K562 (cell line): ENCODE measurements around the gene LZTR1. TPM values are rescaled to one million over a fixed set of nuclear protein-coding genes. Genes with fewer than 3 reads are reported as not detected.
A peak's percentile ranks its signal among the peaks of the same experiment; 100 is the strongest.

Source experiments
- BRD9 ChIP-seq: fragments of 450-650 bp; IDR thresholded peaks from 2 replicates; pipeline ENCODE4 v1.6.1; 2018; ENCODE audit warnings: low read depth; ENCODE audit not compliant: partially characterized antibody
- CBFA2T3 ChIP-seq: fragments of 450-650 bp; IDR thresholded peaks from 2 replicates; pipeline ENCODE4 v1.6.1; 2017
- CHD4 ChIP-seq: fragments of 200-600 bp; sonication (generic); IDR thresholded peaks from 3 replicates; pipeline ENCODE4 v1.6.1; 2012; ENCODE audit warnings: low read depth, mild to moderate bottlenecking, mixed read lengths, low read length, inconsistent platforms; ENCODE audit not compliant: insufficient read depth, insufficient replicate concordance, poor library complexity, severe bottlenecking
- ETV1 ChIP-seq: fragments of 450-650 bp; conservative IDR thresholded peaks from 2 replicates; pipeline ENCODE4 v1.6.1; 2016; ENCODE audit warnings: missing genetic modification characterization, control low read depth, low read depth, missing compliant biosample characterization
- KDM5B ChIP-seq: fragments of 200-600 bp; sonication (generic); IDR thresholded peaks from 2 replicates; pipeline ENCODE4 v1.6.1; 2012; ENCODE audit warnings: low read depth, mild to moderate bottlenecking, moderate library complexity, low read length, control low read depth, inconsistent platforms; ENCODE audit not compliant: insufficient replicate concordance
- MYC ChIP-seq, 2 experiments: fragments of 250-450 bp in 1 of 2; sonication (Bioruptor Pico) in 1 of 2; IDR thresholded peaks; 2 replicates each; pipeline versions ENCODE4 v1.5.1 to v1.6.1; 2012 to 2021; ENCODE audit warnings: low read depth in 2 of 2, borderline replicate concordance in 1 of 2, improper control_type of control experiment in 1 of 2, low read length in 1 of 2, mild to moderate bottlenecking in 1 of 2, moderate library complexity in 1 of 2
- NFE2 ChIP-seq: IDR thresholded peaks from 2 replicates; pipeline ENCODE4 v1.6.1; 2014; ENCODE audit warnings: antibody characterized with exemption, low read depth
- PHB ChIP-seq: fragments of 250-450 bp; sonication (Bioruptor Pico); IDR thresholded peaks from 2 replicates; pipeline ENCODE4 v1.5.0; 2021
- RBM15 ChIP-seq: fragments of 200-400 bp; formaldehyde crosslinking; IDR thresholded peaks from 2 replicates; pipeline ENCODE4 v1.6.1; 2018; ENCODE audit warnings: mild to moderate bottlenecking, low read length, moderate library complexity; ENCODE audit not compliant: insufficient read depth
- RBM17 ChIP-seq: fragments of 200-400 bp; formaldehyde crosslinking; IDR thresholded peaks from 2 replicates; pipeline ENCODE4 v1.6.1; 2017; ENCODE audit warnings: low read depth, mild to moderate bottlenecking, low read length, borderline replicate concordance
- SMAD3 ChIP-seq: fragments of 450-650 bp; formaldehyde crosslinking; conservative IDR thresholded peaks from 2 replicates; pipeline ENCODE4 v1.4.0; 2020; ENCODE audit warnings: mild to moderate bottlenecking
- TAF15 ChIP-seq: fragments of 200-400 bp; formaldehyde crosslinking; IDR thresholded peaks from 2 replicates; pipeline ENCODE4 v1.6.1; 2017; ENCODE audit warnings: mild to moderate bottlenecking, low read depth, low read length, moderate library complexity
- ZBTB1 ChIP-seq: sonication (generic); formaldehyde crosslinking; IDR thresholded peaks from 2 replicates; pipeline ENCODE4 v1.8.1; 2023; ENCODE audit warnings: missing genetic modification reagents, low read depth, mild to moderate bottlenecking, borderline replicate concordance
- ZC3H8 ChIP-seq: fragments of 450-650 bp; IDR thresholded peaks from 2 replicates; pipeline ENCODE4 v1.6.1; 2017
- ZKSCAN3 ChIP-seq: fragments of 250-450 bp; sonication (Bioruptor Pico); IDR thresholded peaks from 2 replicates; pipeline ENCODE4 v1.4.0; 2020
- ZNF165 ChIP-seq: fragments of 250-450 bp; sonication (Bioruptor Pico); IDR thresholded peaks from 2 replicates; pipeline ENCODE4 v1.4.0; 2020; ENCODE audit warnings: borderline replicate concordance
- ZNF324 ChIP-seq: fragments of 250-450 bp; sonication (Bioruptor Pico); IDR thresholded peaks from 2 replicates; pipeline ENCODE4 v1.4.0; 2020; ENCODE audit warnings: mild to moderate bottlenecking
- ZNF79 ChIP-seq: fragments of 250-450 bp; sonication (Bioruptor Pico); IDR thresholded peaks from 2 replicates; pipeline ENCODE4 v1.4.0; 2020; ENCODE audit warnings: low read depth, mild to moderate bottlenecking, moderate library complexity
- polyA plus RNA-seq, 8 experiments: library from polyadenylated mRNA; depleted of rRNA in 4 of 8; stranded (reverse) in 5 of 8; unstranded in 3 of 8; fragments of >200 nt; fragmentation: Nextera tagmentation in 2 of 8; fragmentation: Illumina TruSeq in 1 of 8; extraction: Ambion mirVana in 2 of 8; extraction: Trizol in 1 of 8; gene quantifications; 2 replicates each; pipeline versions ENCODE4 v1.2.1 to v1.2.3, GENCODE V29; 2011 to 2014; ENCODE audit warnings: inconsistent platforms in 1 of 8, missing spikeins in 1 of 8
- total RNA-seq, 7 experiments: library from RNA; depleted of rRNA in 6 of 7; stranded (reverse); fragments of >200 nt in 6 of 7; fragmentation: Illumina TruSeq in 2 of 7; extraction: Trizol in 2 of 7; gene quantifications; 2 replicates each; pipeline versions ENCODE4 v1.2.1 to v1.2.3, GENCODE V29; 2011 to 2021; ENCODE audit warnings: low replicate concordance in 1 of 7
- TF ChIP-seq, protein P1 (sequence below): sonication (generic); formaldehyde crosslinking; IDR thresholded peaks from 2 replicates; pipeline ENCODE4 v1.8.1; 2023; ENCODE audit warnings: mild to moderate bottlenecking, missing genetic modification reagents
- TF ChIP-seq, protein P2 (sequence below): fragments of 250-450 bp; sonication (Bioruptor Pico); IDR thresholded peaks from 2 replicates; pipeline ENCODE4 v1.5.0; 2021
- TF ChIP-seq, protein P3 (sequence below): sonication (generic); formaldehyde crosslinking; IDR thresholded peaks from 2 replicates; pipeline ENCODE4 v1.8.0; 2023; ENCODE audit warnings: mild to moderate bottlenecking, missing genetic modification reagents
- TF ChIP-seq, protein P4 (sequence below), 3 experiments: IDR thresholded peaks in 2 of 3; conservative IDR thresholded peaks in 1 of 3; 2 replicates each; pipeline ENCODE4 v1.5.1; 2011 to 2012; ENCODE audit warnings: low read length in 3 of 3, mild to moderate bottlenecking in 3 of 3, control low read depth in 2 of 3, improper control_type of control experiment in 1 of 3, inconsistent platforms in 1 of 3, low read depth in 1 of 3, mixed read lengths in 1 of 3, moderate library complexity in 1 of 3; ENCODE audit not compliant: insufficient read depth in 2 of 3

The LZTR1 gene
- total and polyA plus RNA-seq, 9 of the 15 experiments (the other 6 are each of a cell fraction or from before 2014, with no cell fraction given), result 2.2 to 135 (median 63.0) TPM

DNA sequence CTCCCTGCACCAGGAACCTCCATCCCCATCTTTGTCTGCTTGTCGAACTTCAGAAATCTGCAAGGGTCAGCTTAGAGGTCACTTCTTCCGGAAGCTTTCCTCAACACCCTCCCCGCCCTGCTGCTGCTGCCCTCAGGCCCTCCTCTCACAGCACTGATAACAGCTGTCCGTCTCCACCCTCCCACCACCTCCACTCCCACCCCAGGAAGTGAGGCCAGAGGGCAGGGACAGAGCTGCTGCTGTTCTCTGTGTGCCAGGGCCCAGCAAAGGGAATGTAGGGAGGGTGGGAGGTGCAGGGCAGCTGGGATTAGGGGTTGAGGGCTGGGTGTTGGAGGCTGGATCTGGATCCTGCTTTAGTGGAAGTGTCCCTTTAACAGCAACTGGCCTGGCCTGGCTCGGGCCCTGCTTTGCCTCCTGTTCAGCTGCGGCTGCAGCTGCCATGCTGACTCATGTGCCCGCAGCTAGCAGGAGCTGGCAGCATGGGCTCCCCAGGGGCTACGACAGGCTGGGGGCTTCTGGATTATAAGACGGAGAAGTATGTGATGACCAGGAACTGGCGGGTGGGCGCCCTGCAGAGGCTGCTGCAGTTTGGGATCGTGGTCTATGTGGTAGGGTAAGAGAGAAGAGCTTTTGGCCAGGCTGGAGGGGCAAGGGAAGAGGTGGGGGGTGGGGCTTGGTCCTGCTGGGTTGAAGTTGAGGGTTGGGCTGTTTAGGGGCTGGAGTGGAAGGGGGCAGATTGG, 32.8 kb downstream of the LZTR1 start, which contains the start of gene P2RX6 (continued):
- TF ChIP-seq, protein P1, sequence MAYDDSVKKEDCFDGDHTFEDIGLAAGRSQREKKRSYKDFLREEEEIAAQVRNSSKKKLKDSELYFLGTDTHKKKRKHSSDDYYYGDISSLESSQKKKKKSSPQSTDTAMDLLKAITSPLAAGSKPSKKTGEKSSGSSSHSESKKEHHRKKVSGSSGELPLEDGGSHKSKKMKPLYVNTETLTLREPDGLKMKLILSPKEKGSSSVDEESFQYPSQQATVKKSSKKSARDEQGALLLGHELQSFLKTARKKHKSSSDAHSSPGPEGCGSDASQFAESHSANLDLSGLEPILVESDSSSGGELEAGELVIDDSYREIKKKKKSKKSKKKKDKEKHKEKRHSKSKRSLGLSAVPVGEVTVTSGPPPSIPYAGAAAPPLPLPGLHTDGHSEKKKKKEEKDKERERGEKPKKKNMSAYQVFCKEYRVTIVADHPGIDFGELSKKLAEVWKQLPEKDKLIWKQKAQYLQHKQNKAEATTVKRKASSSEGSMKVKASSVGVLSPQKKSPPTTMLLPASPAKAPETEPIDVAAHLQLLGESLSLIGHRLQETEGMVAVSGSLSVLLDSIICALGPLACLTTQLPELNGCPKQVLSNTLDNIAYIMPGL (CRISPR knock-in tag), result peak; percentile 8; the same call in 1 of the 2 replicates
- TF ChIP-seq CBFA2T3 (no peak), ZNF324 (CRISPR knock-in tag) (peak; percentile 5; the same call in 1 of the 2 replicates), ETV1 (tag) (peak; percentile 99), ZNF79 (no peak), ZBTB1 (no peak), BRD9 (no peak), CHD4 (peak; percentile 91), ZNF165 (CRISPR knock-in tag) (peak; percentile 27; the same call in 1 of the 2 replicates), MYC (IDR thresholded peaks at IDR 0.05; ENCODE audit: low read depth, low read length) (peak; percentile 86), MYC (CRISPR knock-in tag; IDR thresholded peaks at IDR 0.05; ENCODE audit: borderline replicate concordance, low read depth) (no peak), TAF15 (0 out of 2 replicates have a peak, but pooled peaks have one; percentile 70), RBM17 (no peak), NFE2 (no peak), KDM5B (peak; percentile 64), PHB (CRISPR knock-in tag) (peak; percentile 90), SMAD3 (CRISPR knock-in tag) (peak; percentile 63), ZKSCAN3 (CRISPR knock-in tag) (no peak), RBM15 (no peak), ZC3H8 (no peak)
- TF ChIP-seq, protein P2, sequence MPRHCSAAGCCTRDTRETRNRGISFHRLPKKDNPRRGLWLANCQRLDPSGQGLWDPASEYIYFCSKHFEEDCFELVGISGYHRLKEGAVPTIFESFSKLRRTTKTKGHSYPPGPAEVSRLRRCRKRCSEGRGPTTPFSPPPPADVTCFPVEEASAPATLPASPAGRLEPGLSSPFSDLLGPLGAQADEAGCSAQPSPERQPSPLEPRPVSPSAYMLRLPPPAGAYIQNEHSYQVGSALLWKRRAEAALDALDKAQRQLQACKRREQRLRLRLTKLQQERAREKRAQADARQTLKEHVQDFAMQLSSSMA (CRISPR knock-in tag), result no peak
- TF ChIP-seq, protein P3, sequence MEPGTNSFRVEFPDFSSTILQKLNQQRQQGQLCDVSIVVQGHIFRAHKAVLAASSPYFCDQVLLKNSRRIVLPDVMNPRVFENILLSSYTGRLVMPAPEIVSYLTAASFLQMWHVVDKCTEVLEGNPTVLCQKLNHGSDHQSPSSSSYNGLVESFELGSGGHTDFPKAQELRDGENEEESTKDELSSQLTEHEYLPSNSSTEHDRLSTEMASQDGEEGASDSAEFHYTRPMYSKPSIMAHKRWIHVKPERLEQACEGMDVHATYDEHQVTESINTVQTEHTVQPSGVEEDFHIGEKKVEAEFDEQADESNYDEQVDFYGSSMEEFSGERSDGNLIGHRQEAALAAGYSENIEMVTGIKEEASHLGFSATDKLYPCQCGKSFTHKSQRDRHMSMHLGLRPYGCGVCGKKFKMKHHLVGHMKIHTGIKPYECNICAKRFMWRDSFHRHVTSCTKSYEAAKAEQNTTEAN (CRISPR knock-in tag), result no peak
- TF ChIP-seq, protein P4, sequence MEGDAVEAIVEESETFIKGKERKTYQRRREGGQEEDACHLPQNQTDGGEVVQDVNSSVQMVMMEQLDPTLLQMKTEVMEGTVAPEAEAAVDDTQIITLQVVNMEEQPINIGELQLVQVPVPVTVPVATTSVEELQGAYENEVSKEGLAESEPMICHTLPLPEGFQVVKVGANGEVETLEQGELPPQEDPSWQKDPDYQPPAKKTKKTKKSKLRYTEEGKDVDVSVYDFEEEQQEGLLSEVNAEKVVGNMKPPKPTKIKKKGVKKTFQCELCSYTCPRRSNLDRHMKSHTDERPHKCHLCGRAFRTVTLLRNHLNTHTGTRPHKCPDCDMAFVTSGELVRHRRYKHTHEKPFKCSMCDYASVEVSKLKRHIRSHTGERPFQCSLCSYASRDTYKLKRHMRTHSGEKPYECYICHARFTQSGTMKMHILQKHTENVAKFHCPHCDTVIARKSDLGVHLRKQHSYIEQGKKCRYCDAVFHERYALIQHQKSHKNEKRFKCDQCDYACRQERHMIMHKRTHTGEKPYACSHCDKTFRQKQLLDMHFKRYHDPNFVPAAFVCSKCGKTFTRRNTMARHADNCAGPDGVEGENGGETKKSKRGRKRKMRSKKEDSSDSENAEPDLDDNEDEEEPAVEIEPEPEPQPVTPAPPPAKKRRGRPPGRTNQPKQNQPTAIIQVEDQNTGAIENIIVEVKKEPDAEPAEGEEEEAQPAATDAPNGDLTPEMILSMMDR (IDR thresholded peaks at IDR 0.05 in 2 of 3, conservative IDR thresholded peaks at IDR 0.05 in 1 of 3; ENCODE audit: insufficient read depth in 2 of 3, low read depth in 1 of 3, low read length in 3 of 3), result peak in 2 of 3 experiments; percentile 1 to 7; a peak in 1 of 6 replicates
